ENCODE results near the gene VWF. TPM values are rescaled to one million over a fixed set of nuclear protein-coding genes. Genes with fewer than 3 reads are reported as not detected.

The VWF gene
- total and polyA plus RNA-seq, 2 donors (not counting 1 experiment from before 2014, with no cell fraction given) = not detected

- intact Hi-C loops (cut with micrococcal nuclease) = no loop called here
- ChIA-PET POLR2A (no interaction called here), CTCF (interaction anchor here (0.5 to 5.1 kb wide), 3 partner anchors 38 to 69 kb away, joined by 3 to 96 read pairs (median 3); no protein-coding TSS in a partner anchor)
- WGBS (ENCODE audit: insufficient coverage) = 62% methylated on average over 7 of the region's 7 CpGs
- no peak overlapping the region for H3K27ac Mint-ChIP-seq
- peaks cover 0 to 3% of the 10 kb centered on the region in 2 donors for H3K4me1 ChIP-seq (ENCODE audit: control insufficient read depth in 2 of 2, insufficient read depth in 2 of 2, low read length in 2 of 2)
- H4K20me1 ChIP-seq (ENCODE audit: control insufficient read depth, insufficient read depth, low read length, poor library complexity, severe bottlenecking) = no peaks in the 10 kb centered on the region
- TF ChIP-seq EZH2 (IDR thresholded peaks at IDR 0.05; ENCODE audit: borderline replicate concordance, insufficient read depth, low read depth, low read length, poor library complexity, severe bottlenecking) (no peak), CTCF (IDR thresholded peaks at IDR 0.05) (no peak)
- DNase-seq (no peak), ATAC-seq (ENCODE audit: low read depth) (no peak)
- no peaks in the 10 kb centered on the region for H3K9me3 ChIP-seq (ENCODE audit: control extremely low read depth in 1 of 3, control insufficient read depth in 2 of 3, insufficient read depth in 1 of 3, low read length in 2 of 3)
- no peak overlapping the region for H3K4me2 ChIP-seq (replicated peaks; ENCODE audit: low read depth, low read length, poor library complexity, severe bottlenecking)
- no peak overlapping the region for H3K27ac ChIP-seq (ENCODE audit: low read length in 2 of 2)
- H3K9me3 Mint-ChIP-seq (ENCODE audit: insufficient read depth) = no peaks in the 10 kb centered on the region
- H3K4me3 ChIP-seq (ENCODE audit: control extremely low read depth in 1 of 5, extremely low read depth in 1 of 5, insufficient read depth in 1 of 5, low read depth in 2 of 5, low read length in 4 of 5) = no peak overlapping the region
- peaks cover 26% of the 10 kb centered on the region for H3K27me3 Mint-ChIP-seq
- no peaks in the 10 kb centered on the region for H3K36me3 ChIP-seq (replicated peaks in 1 of 2; ENCODE audit: control extremely low read depth in 1 of 2, control insufficient read depth in 1 of 2, extremely low read depth in 1 of 2, insufficient read depth in 2 of 2, low read length in 1 of 2)
- H3K27me3 ChIP-seq (replicated peaks in 1 of 4; ENCODE audit: control extremely low read depth in 1 of 4, control insufficient read depth in 3 of 4, insufficient read depth in 4 of 4, low read length in 3 of 4) = peaks cover 0 to 5% (median 0%) of the 10 kb centered on the region in 4 experiments
- H3K4me3 Mint-ChIP-seq = no peak overlapping the region
- no peak overlapping the region for H2AFZ ChIP-seq (ENCODE audit: insufficient read depth, low read depth, low read length, poor library complexity, severe bottlenecking)
- no peaks in the 10 kb centered on the region for H3K79me2 ChIP-seq (ENCODE audit: control insufficient read depth, insufficient read depth, low read length)
- H3K4me1 Mint-ChIP-seq = peaks cover 2% of the 10 kb centered on the region
- no peak overlapping the region for H3K9ac ChIP-seq (ENCODE audit: low read length)
Observed at GRCh38 chr12:6041891-6042290, 82.6 kb downstream of the VWF start.

- WGBS (ENCODE audit: insufficient coverage) = 92% methylated on average over 4 of the region's 5 CpGs
- no peaks in the 10 kb centered on the region for H3K9me3 ChIP-seq (ENCODE audit: control extremely low read depth in 1 of 3, control insufficient read depth in 2 of 3, insufficient read depth in 1 of 3, low read length in 2 of 3)
- H2AFZ ChIP-seq (ENCODE audit: insufficient read depth, low read depth, low read length, poor library complexity, severe bottlenecking) = no peak overlapping the region
- H3K27ac Mint-ChIP-seq = no peak overlapping the region
- no peak overlapping the region for H3K27ac ChIP-seq (ENCODE audit: low read length in 2 of 2)
- no peaks in the 10 kb centered on the region for H4K20me1 ChIP-seq (ENCODE audit: control insufficient read depth, insufficient read depth, low read length, poor library complexity, severe bottlenecking)
- ChIA-PET POLR2A (no interaction called here), CTCF (interaction anchor here (5.1 kb wide), 1 partner anchor 51 kb away, joined by 96 read pairs; no protein-coding TSS in a partner anchor)
- H3K9ac ChIP-seq (ENCODE audit: low read length) = no peak overlapping the region
- H3K27me3 Mint-ChIP-seq = peaks cover 18% of the 10 kb centered on the region
- DNase-seq (no peak), ATAC-seq (ENCODE audit: low read depth) (no peak)
- no peaks in the 10 kb centered on the region for H3K79me2 ChIP-seq (ENCODE audit: control insufficient read depth, insufficient read depth, low read length)
- no peak overlapping the region for H3K4me3 Mint-ChIP-seq
- peaks cover 0 to 3% of the 10 kb centered on the region in 2 donors for H3K4me1 ChIP-seq (ENCODE audit: control insufficient read depth in 2 of 2, insufficient read depth in 2 of 2, low read length in 2 of 2)
- H3K27me3 ChIP-seq (replicated peaks in 1 of 4; ENCODE audit: control extremely low read depth in 1 of 4, control insufficient read depth in 3 of 4, insufficient read depth in 4 of 4, low read length in 3 of 4) = peaks cover 0 to 5% (median 0%) of the 10 kb centered on the region in 4 experiments
- no peaks in the 10 kb centered on the region for H3K9me3 Mint-ChIP-seq (ENCODE audit: insufficient read depth)
- intact Hi-C loops (cut with micrococcal nuclease) = loop anchor here (1.0 kb wide), 2 partner anchors 53 to 75 kb away; no protein-coding TSS in a partner anchor
- peaks cover 2% of the 10 kb centered on the region for H3K4me1 Mint-ChIP-seq
- no peaks in the 10 kb centered on the region for H3K36me3 ChIP-seq (replicated peaks in 1 of 2; ENCODE audit: control extremely low read depth in 1 of 2, control insufficient read depth in 1 of 2, extremely low read depth in 1 of 2, insufficient read depth in 2 of 2, low read length in 1 of 2)
- H3K4me2 ChIP-seq (replicated peaks; ENCODE audit: low read depth, low read length, poor library complexity, severe bottlenecking) = no peak overlapping the region
- TF ChIP-seq EZH2 (IDR thresholded peaks at IDR 0.05; ENCODE audit: borderline replicate concordance, insufficient read depth, low read depth, low read length, poor library complexity, severe bottlenecking) = no peak
- TF ChIP-seq CTCF (IDR thresholded peaks at IDR 0.05) = no peak
- no peak overlapping the region for H3K4me3 ChIP-seq (ENCODE audit: control extremely low read depth in 1 of 5, extremely low read depth in 1 of 5, insufficient read depth in 1 of 5, low read depth in 2 of 5, low read length in 4 of 5)
Observed at GRCh38 chr12:6040815-6041214, 83.7 kb downstream of the VWF start.
